Calu3 (cell line): ENCODE results near the gene TTC38. TPM values are rescaled to one million over a fixed set of nuclear protein-coding genes. Genes with fewer than 3 reads are reported as not detected.

ENCODE experiments used
- BruUV-seq: library from RNA; stranded (reverse); fragments of 400-500 nt; replicated peaks from 2 replicates; lab custom pipeline; 2021; lab: Mats Ljungman, UMichigan
- CTCF ChIA-PET: fragments of 300-600 bp; sonication (Branson Sonifier 250); formaldehyde crosslinking; loops from one replicate; lab custom pipeline; 2022; ENCODE audit warnings: antibody characterized with exemption; lab: Charles Lee
- DNase-seq: peaks from one replicate; pipeline ENCODE4 v3.0.0; 2022
- H3K27ac Mint-ChIP-seq: one replicate; pipeline ENCODE4 v1.8.0; 2022; ENCODE audit warnings: mixed read lengths; ENCODE audit not compliant: unreplicated experiment
- H3K27me3 Mint-ChIP-seq: one replicate; pipeline ENCODE4 v1.8.0; 2022; ENCODE audit warnings: mixed read lengths; ENCODE audit not compliant: unreplicated experiment
- H3K36me3 Mint-ChIP-seq: one replicate; pipeline ENCODE4 v1.8.0; 2022; ENCODE audit warnings: mild to moderate bottlenecking, moderate library complexity, mixed read lengths; ENCODE audit not compliant: insufficient read depth, unreplicated experiment
- H3K4me1 Mint-ChIP-seq: one replicate; pipeline ENCODE4 v1.8.0; 2022; ENCODE audit warnings: mild to moderate bottlenecking, low read depth, mixed read lengths; ENCODE audit not compliant: unreplicated experiment
- H3K4me3 Mint-ChIP-seq: one replicate; pipeline ENCODE4 v1.8.0; 2022; ENCODE audit warnings: mild to moderate bottlenecking, low read depth, moderate library complexity, mixed read lengths; ENCODE audit not compliant: unreplicated experiment
- H3K9me3 Mint-ChIP-seq: one replicate; pipeline ENCODE4 v1.8.0; 2022; ENCODE audit warnings: low read depth, mixed read lengths; ENCODE audit not compliant: unreplicated experiment
- CTCF ChIP-seq: fragments of 200-600 bp; IDR thresholded peaks from one replicate; pipeline ENCODE4 v1.8.0; 2022; ENCODE audit warnings: antibody characterized with exemption; ENCODE audit not compliant: unreplicated experiment
- intact Hi-C: fragments of 100-400 bp; cut with micrococcal nuclease; formaldehyde crosslinking; loops from one replicate; pipeline ENCODE4 v1.10.0; 2022; ENCODE audit not compliant: unreplicated experiment
- total RNA-seq: library from RNA; stranded (reverse); gene quantifications from 2 replicates; pipeline ENCODE4 v1.2.3, GENCODE V29; 2022

Gene TTC38
- total RNA-seq, 1 experiment from 2014 or later = 31.9 TPM

- H3K4me1 Mint-ChIP-seq = no peaks in the 10 kb centered on the region
- H3K9me3 Mint-ChIP-seq = no peaks in the 10 kb centered on the region
- no peak for DNase-seq
- H3K27ac Mint-ChIP-seq = no peak overlapping the region
- no TSS peak for BruUV-seq
- intact Hi-C loops = no loop called here
- H3K36me3 Mint-ChIP-seq = peaks cover 7% of the 10 kb centered on the region
- H3K4me3 Mint-ChIP-seq = no peak overlapping the region
- H3K27me3 Mint-ChIP-seq = no peaks in the 10 kb centered on the region
- TF ChIP-seq CTCF = no peak
- CTCF ChIA-PET = no interaction called here
These were observed 42.9 kb upstream of the TTC38 start for GRCh38 chr22:46224898-46225290.

DNA sequence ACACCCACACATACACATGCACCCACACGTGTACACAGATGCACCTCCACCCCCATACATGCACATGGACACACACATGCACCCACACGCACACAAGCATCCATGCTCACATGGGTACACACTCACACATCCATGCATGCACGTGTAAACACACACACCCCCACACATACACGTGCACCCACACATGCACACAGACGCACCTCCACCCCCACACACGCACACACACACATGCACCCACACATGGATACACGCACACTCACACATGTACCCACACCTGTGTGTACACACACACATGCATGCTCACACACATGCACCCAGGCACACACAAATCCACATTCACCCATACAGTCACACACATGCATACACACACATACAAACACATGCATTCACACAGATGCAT, 42.2 kb upstream of the TTC38 start:
- BruUV-seq = no TSS peak
- no peaks in the 10 kb centered on the region for H3K4me1 Mint-ChIP-seq
- DNase-seq = no peak
- H3K27ac Mint-ChIP-seq = no peak overlapping the region
- no peaks in the 10 kb centered on the region for H3K27me3 Mint-ChIP-seq
- H3K4me3 Mint-ChIP-seq = no peak overlapping the region
- CTCF ChIA-PET = no interaction called here
- intact Hi-C loops = no loop called here
- no peak for TF ChIP-seq CTCF
- H3K9me3 Mint-ChIP-seq = no peaks in the 10 kb centered on the region
- peaks cover 7% of the 10 kb centered on the region for H3K36me3 Mint-ChIP-seq

GRCh38 chr22:46226577-46226976, 41.2 kb upstream of the TTC38 start:
- no peak overlapping the region for H3K27ac Mint-ChIP-seq
- H3K4me1 Mint-ChIP-seq = no peaks in the 10 kb centered on the region
- H3K4me3 Mint-ChIP-seq = no peak overlapping the region
- no peaks in the 10 kb centered on the region for H3K9me3 Mint-ChIP-seq
- TF ChIP-seq CTCF = no peak
- no TSS peak for BruUV-seq
- CTCF ChIA-PET = no interaction called here
- peaks cover 7% of the 10 kb centered on the region for H3K36me3 Mint-ChIP-seq
- intact Hi-C loops = no loop called here
- H3K27me3 Mint-ChIP-seq = no peaks in the 10 kb centered on the region
- DNase-seq = no peak

- peaks cover 6% of the 10 kb centered on the region for H3K36me3 Mint-ChIP-seq
- no peaks in the 10 kb centered on the region for H3K9me3 Mint-ChIP-seq
- intact Hi-C loops = no loop called here
- H3K27ac Mint-ChIP-seq = no peak overlapping the region
- CTCF ChIA-PET = no interaction called here
- TF ChIP-seq CTCF = no peak
- no peaks in the 10 kb centered on the region for H3K27me3 Mint-ChIP-seq
- no TSS peak for BruUV-seq
- no peaks in the 10 kb centered on the region for H3K4me1 Mint-ChIP-seq
- no peak for DNase-seq
- H3K4me3 Mint-ChIP-seq = no peak overlapping the region
These were observed 38.1 kb upstream of the TTC38 start for GRCh38 chr22:46229701-46230100.
